HT-29 (cell line): ENCODE results near the gene FKBP5. TPM values are rescaled to one million over a fixed set of nuclear protein-coding genes. Genes with fewer than 3 reads are reported as not detected.
A peak's percentile ranks its signal among the peaks of the same experiment; 100 is the strongest.
"Not testable (repeated sequence)": the region's sequence is repeated elsewhere in the genome, so short reads cannot be mapped to it uniquely, and the experiment has no call there.

Source experiments
- DNase-seq: peaks from one replicate; pipeline ENCODE4 v3.0.0-alpha.2; 2015; ENCODE audit warnings: low spot score
- total RNA-seq: library from RNA; depleted of rRNA; stranded (reverse); fragments of >200 nt; shearing (Covaris generic); gene quantifications from 2 replicates; pipeline ENCODE4 v1.2.3, GENCODE V29; 2014; rRNA removed

Gene FKBP5
- 6.6 and 7.7 TPM in 2 replicates for total RNA-seq

DNA sequence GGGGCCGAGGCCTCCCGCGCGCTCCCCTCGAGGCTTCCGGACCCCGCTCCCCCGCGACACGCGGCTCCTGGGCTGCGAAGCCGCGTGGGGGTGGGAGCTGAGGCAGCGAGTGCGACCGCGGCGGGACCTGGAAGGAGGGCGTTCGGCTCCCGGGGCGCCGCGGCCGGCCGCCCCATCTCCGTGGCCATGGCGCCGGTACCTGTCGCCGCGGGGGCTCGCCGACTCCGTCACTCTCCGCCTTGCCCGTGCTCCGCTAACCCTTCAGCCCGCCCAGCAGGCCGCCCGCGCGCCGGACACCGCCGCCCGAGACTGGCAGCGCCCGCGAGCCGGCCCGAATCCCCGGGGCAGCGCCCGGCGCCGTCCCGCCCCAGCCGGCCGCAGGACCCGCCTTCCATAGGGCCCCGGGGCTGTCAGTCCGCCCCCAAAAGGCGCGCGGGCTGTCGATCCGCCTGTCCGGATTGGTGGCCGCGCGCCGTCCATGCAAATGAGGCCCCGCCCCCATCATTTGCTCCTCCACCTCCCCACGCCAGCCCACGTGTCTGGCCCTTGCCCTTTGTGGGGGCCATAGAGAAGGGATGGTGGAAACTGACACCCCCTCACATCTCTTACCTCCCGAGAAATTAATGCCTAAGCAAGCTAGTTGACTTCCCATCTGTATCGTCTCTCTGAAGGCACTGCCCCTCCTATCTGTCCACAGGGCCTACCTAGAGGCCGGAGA lies at the start of gene FKBP5:
TSS of gene FKBP5 (minus strand) at position 311 of the 718 bp plus-strand sequence. CDS start 46,091 bp downstream, outside the sequence.
- DNase-seq = peak; percentile 91

DNA sequence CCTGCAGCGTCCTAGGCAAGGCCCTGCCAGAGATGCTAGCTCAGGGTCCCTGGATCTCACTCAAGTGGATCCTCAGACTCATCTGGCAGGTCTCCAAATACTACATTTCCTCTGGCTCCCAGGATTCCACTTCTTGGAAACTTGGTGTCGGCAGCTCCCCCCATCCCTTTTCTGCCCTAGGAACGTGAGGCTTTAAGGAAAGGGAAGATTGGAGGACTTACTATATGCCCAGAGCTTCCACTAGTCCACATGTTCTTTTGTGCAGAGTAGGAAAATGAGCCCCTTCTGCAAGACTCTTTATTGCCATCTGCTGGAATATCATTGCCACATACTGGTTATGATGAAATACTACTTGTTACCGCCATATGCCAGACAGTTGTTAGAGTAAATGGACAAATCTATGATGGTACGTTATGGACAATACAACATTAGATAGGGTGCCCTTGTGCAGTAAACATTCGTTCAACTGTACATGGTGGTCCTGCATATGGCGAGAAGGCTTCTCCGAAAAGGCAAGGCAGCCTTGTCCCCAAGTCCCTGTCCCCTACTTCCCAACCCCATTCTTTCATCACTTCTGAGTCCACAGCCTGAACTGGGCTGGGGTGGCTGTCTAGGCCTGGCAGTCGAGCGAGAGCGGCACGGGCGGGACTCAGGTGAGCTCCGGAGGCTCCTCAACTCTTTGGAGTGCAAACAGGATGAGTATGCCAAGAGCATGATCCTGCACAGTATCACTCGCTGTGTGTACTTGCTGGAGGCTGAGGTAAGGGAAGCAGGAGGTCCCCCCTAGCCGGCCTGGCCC lies 48.9 kb upstream of the FKBP5 start:
- DNase-seq = peak; percentile 78

DNA sequence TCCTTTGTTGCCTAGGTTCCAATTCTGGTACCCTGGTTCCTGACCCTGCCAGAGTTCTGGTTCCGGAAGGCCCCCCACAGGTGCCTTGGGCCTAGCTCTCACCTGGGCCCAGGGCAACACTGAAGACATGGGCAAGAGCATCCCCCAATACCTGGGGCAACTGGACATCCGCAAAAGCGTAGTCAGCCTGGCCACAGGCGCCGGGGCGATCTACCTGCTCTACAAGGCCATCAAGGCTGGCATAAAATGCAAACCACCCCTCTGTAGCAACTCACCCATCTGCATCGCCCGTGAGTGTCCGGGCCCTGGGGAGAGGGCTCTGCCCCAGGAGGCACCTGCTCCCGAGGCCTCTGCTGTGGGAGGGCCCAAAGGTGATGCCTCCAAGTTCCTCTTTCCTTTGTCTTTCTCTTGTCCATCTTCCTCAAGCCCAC lies 48.3 kb upstream of the FKBP5 start, which contains the start of gene ARMC12:
TSS of gene ARMC12 (plus strand) at position 51 of the 431 bp plus-strand sequence. CDS start at position 128, 77 bp downstream.
- no peak for DNase-seq

DNA sequence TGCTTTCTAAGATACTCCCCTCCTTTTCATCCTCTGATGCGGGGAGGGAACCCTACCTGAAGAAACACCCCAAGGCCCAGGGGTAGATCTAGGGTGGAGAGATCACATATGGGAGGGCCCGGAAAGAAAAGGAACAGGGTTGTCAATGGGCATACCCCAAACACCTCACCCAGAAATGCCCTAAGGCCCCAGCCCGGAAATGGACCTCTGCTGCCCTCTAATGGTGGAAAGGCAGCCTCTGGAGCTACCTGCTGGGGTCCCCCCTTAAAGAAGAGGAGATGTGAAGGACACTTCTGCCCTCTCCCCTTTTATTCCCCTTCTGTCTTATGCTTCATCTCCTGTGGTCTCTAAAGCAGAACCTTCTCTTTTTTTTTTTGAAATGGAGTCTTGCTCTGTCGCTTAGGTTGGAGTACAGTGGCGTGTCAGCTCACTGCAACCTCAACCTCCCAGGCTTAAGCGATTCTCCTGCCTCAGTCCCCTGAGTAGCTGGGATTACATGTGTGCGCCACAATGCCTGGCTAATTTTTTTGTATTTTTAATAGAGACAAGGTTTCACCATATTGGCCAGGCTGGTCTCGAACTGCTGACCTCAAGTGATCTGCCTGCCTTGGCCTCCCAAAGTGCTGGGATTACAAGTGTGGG lies 47.7 kb upstream of the FKBP5 start:
- DNase-seq = peak; percentile 85

DNA sequence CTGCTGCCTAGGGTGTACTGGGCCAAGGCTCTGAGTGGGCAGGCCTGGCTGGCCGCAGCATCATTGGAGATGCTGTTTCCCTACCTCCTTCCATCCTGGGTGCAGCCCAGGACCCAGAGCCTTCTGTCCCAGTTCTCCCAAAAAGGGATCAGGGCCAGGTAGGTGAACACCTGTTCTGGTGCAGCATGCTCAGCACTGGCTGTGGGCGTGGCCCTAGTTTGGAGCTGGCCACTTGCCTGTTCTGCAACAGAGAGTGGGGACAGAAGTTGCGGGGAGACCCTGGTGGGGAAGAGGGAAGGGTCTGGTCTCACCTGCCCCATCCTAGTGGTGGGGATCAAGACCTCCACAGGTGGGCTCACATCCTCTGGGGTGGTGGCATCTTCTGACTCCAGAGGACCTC lies 46.7 kb upstream of the FKBP5 start:
- no peak for DNase-seq

DNA sequence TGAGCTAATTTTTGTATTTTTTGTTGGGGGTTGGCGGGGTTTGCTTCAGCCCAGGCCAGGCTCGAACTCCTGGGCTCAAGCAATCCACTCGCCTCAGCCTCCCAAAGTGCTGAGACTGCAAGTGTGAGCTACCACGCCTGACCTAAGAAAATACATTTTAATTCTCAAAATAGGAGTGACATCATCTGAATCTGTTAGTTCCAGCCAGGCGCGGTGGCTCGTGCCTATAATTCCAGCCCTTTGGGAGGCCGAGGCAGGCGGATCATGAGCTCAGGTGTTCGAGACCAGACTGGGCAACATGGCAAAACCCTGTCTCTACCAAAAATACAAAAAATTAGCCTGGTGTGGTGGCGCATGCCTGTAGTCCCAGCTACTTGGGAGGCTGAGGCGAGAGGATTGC lies 45.6 kb upstream of the FKBP5 start:
- DNase-seq = not testable (repeated sequence)

DNA sequence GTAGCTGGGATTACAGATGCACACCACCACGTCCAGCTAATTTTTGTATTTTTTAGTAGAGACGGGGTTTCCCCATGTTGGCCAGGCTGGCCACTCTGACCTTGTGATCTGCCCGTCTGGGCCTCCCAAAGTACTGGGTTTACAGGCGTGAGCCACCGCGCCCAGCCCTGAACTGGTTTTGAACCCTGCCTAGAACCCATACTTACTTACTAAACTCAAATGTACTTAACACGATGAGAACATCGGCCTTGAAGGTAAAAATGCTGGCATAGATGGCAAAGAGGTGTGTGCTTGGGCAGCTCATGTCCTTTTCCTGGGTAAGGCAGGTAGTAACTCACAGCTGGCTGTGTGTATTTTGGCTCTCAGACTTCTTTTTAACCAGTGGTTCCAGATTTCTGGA lies 44.9 kb upstream of the FKBP5 start:
- no peak for DNase-seq

DNA sequence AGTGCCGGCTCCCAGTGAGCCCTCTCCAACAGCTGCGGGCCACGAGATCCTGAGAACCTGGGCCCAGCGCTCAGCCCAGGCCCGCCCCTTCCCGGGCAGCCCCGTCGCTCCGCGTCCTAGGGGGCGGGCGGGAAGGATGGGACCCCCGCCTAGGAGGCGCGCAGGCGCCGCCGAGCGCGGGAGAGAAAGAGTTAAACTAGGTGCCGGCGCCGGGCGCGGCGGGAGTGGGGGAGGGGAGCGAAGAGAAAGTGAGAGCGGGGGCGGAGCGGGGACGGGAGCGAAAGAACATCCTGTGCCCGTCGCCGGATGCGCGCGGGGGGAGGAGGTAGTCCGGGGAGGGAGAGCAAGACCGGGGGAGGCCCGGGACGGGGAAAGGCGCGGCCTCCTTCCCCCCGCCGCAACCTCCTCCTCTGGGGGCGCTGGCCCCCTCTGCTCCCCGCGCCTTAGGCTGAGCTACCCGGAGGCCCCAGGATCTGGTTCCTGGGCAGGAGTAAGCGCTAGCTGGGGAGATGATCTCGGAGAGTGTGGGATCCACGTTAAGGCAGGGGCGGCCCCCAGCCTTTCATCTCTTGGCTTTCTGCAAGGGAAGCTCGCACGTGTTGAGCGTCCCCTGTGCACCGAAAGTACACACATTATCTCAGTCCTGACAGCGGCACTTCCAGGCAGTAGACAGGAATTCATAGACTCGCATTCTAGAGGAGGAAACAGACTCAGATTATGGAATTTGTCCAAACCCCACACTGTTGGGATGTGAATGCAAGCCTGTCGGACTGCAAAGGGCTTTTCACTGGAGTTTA lies 43.2 kb upstream of the FKBP5 start:
- DNase-seq = peak; percentile 73

DNA sequence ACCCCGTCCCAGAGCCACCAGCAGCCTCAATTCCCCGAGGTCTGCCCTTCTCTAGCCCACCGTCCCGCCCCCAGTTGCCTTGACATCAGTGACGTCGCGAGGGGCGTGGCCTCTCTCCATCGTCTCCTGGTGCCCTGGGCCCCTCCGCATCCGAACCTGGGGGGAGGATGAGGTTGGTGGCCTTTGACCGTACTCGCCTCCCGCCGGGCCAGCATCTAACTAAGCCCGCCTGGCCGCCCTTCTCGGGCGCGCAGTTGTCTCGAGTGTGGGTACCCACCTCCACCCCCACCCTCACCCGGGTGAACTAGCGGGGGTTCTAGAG lies 42.7 kb upstream of the FKBP5 start:
- DNase-seq = peak; percentile 49

DNA sequence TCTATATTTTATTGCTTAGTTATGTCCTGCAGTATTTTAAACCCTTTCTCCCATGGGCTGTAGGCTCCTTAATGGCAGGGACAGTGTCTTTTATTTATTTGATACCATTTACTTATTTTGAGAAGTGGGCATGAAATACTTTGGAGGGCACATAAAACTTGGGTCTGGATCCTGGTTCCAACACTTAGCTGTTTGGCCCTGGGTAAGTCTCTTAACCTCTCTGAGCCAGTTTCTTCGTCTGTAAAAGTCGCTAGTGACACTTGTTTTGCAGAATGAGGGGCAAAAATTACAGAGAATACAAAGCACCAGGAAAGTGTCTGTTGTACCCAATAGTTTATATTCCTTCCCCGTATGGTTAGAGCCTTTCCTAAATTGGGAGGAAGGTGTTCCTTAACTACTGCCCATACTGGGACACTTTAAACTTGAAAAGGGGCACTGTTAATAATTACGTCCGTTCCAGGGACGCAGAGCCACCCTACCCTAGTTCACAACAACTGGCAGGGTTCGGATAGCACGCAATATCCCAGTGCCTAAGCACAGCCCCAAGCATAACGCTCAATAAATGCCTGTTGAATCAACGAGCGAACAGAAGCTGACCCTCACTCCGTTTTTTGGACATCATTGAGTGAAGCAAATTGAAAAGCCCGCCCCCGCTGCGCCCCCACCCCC lies 42.2 kb upstream of the FKBP5 start:
- no peak for DNase-seq

DNA sequence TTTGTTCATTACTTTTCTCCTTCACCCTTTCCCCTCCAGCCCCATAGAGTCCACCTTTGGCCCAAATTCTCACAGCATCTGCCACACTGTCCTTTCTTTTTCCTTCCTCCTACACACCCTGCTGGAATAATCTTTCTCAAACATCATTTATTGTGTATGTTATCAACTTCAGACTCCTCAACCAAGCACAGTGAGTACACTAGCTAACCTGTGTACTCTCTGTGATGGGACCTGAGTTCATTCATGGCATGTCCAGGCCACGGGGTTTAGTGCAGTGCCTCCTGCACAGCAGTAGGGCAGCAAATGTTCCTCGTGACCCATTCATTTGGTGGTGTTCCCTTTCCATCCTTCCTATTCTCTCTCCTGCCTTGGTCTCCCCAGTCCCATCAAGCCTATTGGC lies 41.0 kb upstream of the FKBP5 start:
- DNase-seq = no peak

DNA sequence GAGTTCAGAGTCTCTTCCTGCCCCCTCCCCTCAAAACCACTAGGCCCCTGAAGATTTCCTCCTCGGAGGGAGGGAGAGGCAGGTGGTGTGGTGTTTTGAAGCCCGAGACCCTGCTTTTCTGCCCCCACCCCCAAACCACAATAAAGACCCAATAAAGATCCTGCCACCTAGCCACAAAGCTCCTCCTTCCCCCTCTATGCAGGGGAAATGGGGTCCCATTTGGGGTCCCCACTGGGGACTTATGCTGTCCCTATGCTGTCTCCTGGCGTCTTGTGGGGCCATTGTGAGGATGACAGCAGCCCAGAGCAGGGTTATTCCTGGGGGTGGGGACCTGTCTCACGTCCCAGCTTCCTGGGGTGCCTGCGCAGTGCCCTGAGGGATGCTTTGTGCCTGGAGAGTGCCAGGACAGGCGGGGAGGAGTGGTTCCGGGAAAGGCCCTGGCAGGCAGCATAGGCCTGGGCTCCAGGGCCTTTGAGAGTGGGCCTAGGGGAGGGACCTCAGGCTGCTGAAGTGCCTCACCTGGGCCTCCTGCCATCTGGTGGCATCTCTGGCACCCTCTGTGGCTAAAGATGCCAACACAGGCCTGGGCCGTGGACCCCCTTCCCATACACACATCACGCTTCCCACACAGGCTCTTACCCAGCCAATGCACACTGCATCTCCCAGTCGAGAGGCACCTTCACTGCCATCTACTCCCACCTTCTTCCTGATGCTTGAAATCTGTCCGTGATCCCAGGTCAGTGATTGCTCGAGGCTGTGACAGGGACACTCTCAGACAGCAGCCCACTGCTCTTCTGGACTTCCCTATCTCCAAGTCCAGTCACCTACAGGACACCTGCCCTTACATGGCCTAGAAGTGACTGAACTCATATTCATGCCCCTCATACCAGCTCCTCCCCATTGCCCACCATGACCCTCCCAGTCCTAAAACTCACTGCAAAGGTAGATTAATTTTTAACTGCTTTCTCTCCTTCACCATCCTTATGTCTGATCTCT lies 40.3 kb upstream of the FKBP5 start:
- DNase-seq = no peak

DNA sequence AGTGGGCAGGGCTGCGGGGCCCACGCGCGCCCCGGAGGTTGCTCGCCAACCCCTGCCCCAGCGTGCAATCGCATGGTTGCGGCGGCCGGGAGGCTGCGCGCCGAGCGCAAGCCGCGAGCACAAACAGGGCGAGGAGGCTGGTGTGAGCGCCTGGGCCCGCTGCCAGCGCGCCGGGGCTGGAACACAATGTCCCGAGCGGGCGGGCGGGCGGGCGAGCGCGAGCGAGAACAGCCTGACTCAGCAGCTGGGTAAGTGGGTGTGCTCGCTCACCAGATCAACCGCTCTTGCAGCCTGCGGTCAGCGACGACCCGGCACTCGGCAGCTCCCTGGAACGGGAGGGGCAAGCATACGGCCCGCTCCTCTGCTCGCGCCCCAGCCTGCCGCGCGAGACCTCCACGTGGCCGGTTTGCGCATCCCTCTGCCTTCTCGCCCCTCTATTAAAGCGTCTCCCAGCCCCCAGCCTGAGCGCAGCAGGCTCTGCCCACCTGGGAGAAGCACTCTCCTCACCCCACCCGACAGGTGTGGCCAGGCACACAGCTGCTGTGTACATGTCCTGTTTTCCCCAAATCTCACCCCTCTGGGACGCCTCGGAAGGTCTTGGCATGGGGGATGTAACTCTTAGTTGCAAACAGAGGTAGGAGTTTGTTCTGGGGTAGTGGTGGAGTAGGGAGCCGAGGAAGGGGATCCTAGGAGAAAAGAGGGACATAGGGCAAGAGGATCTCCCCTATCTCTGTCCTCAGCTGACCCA lies 39.4 kb upstream of the FKBP5 start:
- DNase-seq = peak; percentile 81

DNA sequence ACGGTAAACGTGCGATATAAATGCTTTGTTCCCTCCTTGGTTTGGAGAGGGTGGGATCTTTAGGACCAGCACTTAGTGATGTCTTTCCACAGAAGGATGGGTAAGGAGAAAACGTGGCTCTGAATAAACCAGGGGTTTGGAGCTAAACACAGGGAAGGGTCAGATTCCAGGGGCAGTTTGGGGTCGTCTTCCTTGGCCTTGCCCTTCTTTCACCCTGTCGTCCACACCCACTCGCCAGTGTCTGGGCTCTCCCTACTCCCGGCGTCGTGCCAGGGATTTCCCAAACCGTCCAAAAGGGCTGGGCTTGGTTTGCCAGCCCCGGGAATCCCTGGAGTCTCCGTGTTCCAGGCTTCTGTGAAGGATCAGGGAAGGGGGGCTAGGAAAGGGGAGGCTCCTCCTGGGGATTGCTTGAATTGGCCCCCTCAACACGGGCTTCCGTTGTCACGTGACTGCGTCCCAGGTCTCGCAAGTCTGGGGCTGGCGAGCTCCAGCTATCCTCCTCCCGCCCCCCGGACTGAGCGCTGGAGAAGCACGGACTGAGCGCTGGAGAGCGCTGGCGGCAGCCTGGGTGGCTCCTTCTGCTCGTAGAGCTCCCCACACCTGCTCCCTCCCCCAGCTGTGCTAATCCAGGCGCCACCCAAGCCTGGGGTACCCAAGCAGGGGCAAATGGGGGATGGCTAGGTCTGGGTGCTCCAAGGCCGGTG lies 38.7 kb upstream of the FKBP5 start:
- DNase-seq = peak; percentile 68

DNA sequence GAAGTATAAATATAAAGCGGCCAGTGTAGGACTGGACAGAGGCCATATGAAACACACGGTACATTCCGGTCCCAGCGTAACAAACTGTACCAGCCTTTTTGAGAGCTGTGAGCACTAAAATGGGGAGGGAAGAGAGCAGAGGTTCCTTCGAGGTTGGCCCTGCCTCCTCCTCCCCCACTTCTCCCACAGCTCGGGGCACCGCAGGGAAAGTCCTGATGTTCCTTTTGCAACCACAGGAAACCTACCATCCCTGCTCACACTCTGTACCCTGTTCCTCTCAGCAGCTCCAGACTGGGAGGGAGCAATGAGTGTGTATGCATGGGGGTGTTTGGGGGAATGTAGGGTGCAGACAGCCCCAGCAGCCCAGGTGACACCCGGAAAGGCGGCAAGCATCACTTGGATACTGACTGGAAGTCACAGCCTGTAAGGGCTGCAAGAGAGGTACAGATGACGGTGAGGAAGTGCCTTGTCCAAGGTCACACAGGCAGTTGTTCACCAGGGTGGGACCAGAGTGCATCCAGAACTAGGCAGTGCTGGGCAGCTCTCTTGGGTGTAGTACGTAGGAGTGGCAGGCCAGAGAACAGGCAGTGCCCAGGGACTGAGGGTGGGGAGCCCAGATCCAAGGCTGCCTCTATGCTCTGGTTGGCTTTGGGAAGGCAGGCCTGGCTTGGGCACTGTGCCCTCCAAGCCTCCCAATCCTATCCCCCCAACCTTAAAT lies 37.2 kb upstream of the FKBP5 start:
- peak; percentile 75 for DNase-seq

DNA sequence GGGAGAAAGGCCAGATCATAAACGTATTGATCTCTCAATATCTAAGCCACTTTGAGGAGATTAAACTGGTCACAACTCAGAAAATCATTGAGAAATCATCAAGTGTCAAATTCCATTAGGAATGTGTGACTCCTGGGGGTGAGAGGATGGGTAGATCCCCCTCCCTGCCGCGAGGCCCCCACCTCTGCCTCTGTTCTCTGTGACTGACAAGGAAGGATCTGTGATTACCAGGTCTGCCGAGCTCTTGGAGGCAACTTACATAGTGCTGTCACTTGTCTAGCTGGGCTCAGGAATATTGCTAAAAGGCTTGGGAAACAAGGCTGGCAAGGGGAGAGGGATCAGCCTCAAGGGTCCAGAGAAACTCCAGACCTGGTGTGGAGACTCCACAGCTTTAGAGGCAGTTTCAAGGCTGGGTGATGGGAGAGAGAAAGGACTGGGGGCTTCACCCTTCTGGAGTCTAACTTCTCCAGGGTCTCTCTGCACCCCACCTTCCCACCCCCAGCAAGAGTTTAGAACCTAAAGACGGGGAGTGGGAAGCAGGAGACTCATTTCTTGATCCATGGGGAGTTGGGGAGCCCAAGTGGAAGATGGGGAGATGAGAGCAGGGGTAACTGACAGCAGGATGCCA lies 36.5 kb upstream of the FKBP5 start:
- no peak for DNase-seq

DNA sequence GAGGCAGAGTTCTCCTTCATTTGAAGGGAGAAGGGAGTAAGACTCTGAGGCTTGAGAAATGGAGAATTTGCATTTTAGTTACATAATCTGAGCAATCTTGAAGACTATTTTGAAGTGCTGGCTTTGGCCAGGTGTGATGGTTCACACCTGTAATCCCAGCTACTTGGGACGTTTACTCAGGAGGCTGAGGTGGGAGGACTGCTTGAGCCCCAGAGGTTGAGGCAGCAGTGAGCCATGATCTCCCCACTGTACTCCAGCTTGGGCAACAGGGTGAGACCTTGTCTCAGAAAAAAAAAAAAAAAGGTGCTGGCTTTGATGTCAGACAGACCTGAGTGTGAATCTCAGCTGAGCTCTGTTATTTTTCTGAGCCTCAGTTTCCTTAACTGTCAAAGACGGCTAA lies 35.8 kb upstream of the FKBP5 start:
- DNase-seq = no peak
